ENCODE data around the gene PGR. TPM values are rescaled to one million over a fixed set of nuclear protein-coding genes. Genes with fewer than 3 reads are reported as not detected.

PGR gene
- total RNA-seq, 8 experiments from 2014 or later, result 0.05 to 4.1 (median 0.20) TPM

DNA sequence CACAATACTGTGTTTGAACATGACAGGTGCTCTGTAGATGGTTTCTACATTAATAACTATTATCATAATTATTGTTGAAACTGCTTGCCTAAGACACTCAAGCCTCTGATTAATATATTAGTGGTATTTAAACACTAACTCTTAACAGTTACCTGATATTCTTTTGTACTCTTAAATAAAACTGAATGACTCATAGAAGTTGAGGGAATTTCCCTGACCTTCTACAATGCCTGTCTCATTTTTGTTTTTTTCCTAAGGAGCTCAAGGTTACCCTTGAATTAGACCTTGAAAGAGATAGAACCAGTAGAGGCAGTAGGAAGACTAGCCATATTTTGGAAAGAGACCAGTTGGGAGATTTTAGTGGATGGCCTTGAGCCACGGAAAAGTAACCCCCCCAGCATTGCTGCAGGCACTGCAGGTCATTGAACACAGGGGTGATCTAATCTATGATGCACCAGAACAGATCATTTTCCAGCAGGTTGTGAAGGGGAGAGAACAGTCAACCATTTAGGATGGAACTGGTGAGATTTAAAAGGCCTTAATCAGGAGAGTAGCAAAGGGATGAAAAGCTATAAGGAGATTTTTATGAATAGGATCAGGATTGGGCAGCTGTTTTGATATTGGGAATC, 148.3 kb downstream of the PGR start:
- no peak overlapping the region for H3K4me3 ChIP-seq
- H3K27ac ChIP-seq, result no peak overlapping the region
- in situ Hi-C loops (cut with MboI; ENCODE audit: low pct_unique_long_range_greater_than_20kb in 2 of 9, low sequenced_read_pairs in 9 of 9, unreplicated experiment in 9 of 9), result no loop called here
- 50 to 100% (median 86%) methylated on average over 1 of the region's 1 CpG; no CpG with 5 or more reads in 4 of the 10 experiments for WGBS, 10 experiments
- H3K4me1 ChIP-seq (replicated peaks in 1 of 2), result peaks cover 3 to 6% of the 10 kb centered on the region in 2 donors
- ATAC-seq (replicated peaks in 6 of 8), result no peak

DNA sequence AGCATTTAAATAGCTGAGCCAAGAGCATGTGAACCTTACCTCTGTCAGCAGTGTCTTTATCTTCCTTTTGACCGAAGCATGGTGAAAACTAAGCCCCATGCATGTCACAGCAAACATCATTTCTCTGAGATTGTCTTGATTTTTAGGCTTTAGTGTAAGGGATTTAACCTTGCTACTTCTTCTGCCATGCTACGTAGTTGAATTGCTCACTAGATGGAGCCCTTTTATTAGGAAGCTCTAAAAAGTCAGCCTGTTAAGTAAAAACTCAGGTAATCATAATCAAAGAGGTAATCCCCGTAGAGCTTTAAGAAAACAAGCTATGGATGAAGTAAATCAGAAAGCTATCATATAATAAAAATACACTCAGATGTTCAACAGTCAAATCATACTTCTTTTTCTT, 149.5 kb downstream of the PGR start:
- Histone ChIP-seq H3K4me1 (replicated peaks in 1 of 2) (peaks cover 3 to 6% of the 10 kb centered on the region in 2 donors), H3K27ac (no peak overlapping the region), H3K4me3 (no peak overlapping the region)
- WGBS, 10 experiments, result 62 to 100% (median 80%) methylated on average over 1 to 3 of the region's 3 CpGs; no CpG with 5 or more reads in 1 of the 10 experiments
- in situ Hi-C loops (cut with MboI; ENCODE audit: low pct_unique_long_range_greater_than_20kb in 2 of 9, low sequenced_read_pairs in 9 of 9, unreplicated experiment in 9 of 9), result no loop called here
- ATAC-seq (replicated peaks in 6 of 8), result peak in 1 of 8 experiments; percentile 23
